22Rv1 (cell line): Measurements from ENCODE around the gene MAP4.
A peak's percentile ranks its signal among the peaks of the same experiment; 100 is the strongest.
"Not testable (repeated sequence)": the region's sequence is repeated elsewhere in the genome, so short reads cannot be mapped to it uniquely, and the experiment has no call there.

Experiments used
- H3K27ac ChIP-seq: fragments of 450-650 bp; 2 replicates; pipeline ENCODE4 v1.5.1; 2017
- CTCF ChIP-seq: fragments of 450-650 bp; IDR thresholded peaks from 2 replicates; pipeline ENCODE4 v1.5.1; 2017; ENCODE audit warnings: mild to moderate bottlenecking
- ZFX ChIP-seq: fragments of 450-650 bp; IDR thresholded peaks from 2 replicates; pipeline ENCODE4 v1.6.1; 2017; ENCODE audit warnings: antibody characterized with exemption, borderline replicate concordance

The MAP4 gene, protein sequence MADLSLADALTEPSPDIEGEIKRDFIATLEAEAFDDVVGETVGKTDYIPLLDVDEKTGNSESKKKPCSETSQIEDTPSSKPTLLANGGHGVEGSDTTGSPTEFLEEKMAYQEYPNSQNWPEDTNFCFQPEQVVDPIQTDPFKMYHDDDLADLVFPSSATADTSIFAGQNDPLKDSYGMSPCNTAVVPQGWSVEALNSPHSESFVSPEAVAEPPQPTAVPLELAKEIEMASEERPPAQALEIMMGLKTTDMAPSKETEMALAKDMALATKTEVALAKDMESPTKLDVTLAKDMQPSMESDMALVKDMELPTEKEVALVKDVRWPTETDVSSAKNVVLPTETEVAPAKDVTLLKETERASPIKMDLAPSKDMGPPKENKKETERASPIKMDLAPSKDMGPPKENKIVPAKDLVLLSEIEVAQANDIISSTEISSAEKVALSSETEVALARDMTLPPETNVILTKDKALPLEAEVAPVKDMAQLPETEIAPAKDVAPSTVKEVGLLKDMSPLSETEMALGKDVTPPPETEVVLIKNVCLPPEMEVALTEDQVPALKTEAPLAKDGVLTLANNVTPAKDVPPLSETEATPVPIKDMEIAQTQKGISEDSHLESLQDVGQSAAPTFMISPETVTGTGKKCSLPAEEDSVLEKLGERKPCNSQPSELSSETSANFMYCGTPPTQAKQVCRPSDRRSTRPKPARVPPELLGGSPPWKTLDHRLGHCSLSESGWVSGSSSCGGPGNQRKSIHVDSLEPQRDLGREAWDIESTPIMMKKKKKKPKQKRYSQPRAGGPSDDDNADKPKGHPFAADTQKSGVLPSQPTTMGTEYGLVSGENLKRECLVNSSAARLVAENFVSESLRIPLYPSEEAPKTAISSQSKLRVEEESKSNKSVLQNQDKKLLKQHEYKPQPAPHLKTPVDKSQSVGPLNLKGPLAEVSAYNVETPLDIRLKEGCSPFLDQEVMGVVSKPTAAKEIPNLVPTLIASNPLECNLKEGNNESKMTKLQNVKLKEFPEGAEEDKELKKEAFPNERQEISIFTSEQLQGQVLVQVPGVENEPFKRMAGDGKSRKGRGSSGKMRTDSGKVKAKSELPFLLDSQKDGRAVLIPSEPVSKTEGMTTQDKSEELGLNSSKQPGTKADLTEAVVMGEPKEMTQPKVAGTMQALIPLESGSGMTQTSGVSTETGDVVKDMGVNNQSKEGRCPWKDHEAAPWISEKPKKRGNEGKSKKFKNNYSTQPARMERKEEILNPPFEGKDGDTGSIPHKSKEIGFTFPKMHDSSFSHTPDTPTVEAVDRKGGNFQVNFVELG (N-terminal part only)

DNA sequence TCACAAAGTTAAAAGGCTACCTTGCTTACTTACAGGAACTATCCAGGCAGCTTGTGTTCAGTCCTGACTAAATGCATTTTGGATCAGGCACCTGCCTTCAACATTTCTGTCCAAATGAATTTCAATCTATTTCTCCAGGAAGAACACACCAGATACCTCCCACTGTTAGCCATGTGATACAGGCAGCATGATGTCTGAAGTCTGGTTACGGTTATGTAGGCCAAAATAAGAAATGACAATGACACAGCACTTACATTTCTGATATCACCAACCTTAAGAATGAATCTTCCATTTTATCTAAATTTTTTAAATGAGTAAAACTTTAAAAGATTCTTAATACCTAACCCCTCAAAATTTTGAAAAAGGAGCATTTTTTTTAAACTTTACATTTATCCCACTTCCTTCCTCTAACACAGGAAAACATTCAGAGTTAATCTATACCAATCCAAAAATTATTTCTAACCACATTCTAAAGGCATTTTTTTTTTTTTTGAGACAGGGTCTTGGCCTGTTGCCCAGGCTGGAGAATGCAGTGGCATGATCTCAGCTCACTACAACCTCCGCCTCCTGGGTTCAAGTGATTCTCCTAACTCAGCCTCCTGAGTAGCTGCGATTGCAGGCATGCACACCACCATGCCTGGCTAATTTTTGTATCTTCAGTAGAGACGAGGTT, at the start of gene MAP4:
MAP4 (minus strand) TSS at position 116 of the 673 bp plus-strand sequence. CDS start 17,556 bp downstream, outside the sequence.
- peak within 1 kb of the TSS; percentile 85 for H3K27ac ChIP-seq
- TF ChIP-seq ZFX, result no peak

- no peak for TF ChIP-seq ZFX
- no peak for TF ChIP-seq CTCF
- H3K27ac ChIP-seq, result no peak overlapping the region
These were observed 48.8 kb upstream of the MAP4 start for GRCh38 chr3:48065035-48065434.

DNA sequence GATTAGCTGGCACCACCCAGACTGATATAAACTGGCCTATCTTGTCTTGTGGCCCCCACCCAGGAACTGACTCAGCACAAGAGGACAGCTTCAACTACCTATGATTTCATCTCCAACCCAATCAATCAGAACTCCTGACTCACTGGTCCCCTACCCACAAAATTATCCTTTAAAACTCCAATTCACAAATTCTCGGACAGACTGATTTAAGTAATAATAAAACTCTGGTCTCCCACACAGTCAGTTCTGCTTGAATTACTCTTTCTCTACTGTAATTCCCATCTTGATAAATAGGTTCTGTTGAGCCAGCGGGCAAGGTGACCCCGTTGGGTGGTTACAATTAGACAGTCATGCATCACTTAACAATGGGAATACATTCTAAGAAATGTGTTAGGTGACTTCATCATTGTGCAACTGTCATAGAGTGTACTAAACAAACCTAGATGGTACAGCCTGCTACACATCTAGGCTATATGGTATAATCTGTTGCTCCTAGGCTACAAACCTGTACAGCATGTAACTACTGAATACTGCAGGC, 48.1 kb upstream of the MAP4 start:
- H3K27ac ChIP-seq, result no peak overlapping the region
- TF ChIP-seq CTCF (no peak), ZFX (no peak)

DNA sequence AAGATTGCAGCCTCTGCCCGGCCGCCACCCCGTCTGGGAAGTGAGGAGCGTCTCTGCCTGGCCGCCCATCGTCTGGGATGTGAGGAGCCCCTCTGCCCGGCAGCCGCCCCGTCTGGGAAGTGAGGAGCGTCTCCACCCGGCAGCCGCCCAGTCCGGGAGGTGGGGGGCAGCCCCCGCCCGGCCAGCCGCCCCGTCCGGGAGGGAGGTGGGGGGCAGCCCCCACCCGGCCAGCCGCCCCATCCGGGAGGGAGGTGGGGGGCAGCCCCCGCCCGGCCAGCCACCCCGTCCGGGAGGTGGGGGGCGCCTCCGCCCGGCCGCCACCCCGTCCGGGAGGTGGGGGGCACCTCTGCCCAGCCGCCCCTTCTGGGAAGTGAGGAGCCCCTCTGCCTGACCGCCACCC, 45.4 kb upstream of the MAP4 start:
- not testable (repeated sequence) for H3K27ac ChIP-seq

DNA sequence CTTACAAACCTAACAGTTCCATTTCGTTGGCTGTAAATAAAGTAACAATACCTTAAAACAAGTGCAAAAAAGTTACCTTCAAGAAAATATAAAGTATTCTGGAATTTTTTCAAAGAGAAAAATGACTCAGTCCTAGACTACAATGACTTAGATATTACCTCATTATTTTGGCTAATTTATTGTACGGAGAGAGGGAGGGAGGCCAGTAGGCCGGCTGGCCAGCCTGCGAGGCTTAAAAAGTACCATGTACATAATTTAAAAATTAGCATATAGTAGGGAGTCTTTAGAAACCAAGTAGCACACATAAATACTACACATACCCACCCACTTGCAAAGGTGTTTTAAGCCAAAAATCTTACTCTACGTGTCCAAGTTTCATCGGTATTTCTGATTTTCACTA, 41.9 kb upstream of the MAP4 start:
- no peak for TF ChIP-seq CTCF
- no peak for TF ChIP-seq ZFX
- H3K27ac ChIP-seq, result no peak overlapping the region

DNA sequence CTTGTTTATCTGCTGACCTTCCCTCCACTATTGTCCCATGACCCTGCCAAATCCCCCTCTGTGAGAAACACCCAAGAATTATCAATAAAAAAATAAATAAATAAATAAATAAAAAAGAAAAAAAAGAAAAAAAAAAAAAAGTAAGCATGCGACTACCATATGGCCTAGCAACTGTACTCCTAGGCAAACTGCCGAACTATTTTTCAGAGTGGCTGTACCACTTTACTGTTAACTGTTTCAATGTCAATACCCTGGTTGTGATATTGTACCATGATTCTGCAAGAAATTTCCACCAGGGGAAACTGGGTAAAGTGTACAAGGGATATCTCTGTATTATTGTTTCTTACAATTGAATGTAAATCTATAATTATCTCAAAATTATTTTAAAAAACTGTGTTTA, 41.3 kb upstream of the MAP4 start:
- TF ChIP-seq ZFX (no peak), CTCF (no peak)
- H3K27ac ChIP-seq, result no peak overlapping the region

DNA sequence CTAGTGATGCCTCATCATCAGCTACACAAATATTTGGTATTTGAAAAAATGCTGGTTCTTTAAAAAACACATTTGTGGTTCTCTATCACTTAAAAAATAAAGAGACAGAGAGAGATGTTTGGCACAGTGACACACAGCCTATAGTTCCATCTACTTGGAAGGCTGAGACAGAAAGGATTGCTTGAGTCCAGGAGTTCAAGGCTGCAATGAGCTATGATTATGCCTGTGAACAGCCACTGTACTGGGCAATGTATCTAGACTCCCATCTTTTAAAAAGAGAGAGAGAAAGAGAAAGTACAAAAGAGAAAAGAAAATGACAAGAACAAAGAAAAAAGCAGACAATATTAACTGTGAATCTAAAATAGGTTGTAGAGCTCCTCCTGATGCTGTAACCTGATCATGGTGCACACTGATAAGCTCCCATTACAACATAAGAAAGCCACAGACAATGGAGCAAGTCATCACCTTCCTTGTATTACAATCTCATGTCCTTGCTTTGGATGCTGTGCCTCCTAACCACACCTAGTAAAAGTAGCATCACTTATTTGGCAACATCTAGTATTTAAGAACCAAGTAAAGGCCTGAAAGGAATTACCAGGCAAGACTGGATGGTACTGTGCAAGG, 31.7 kb upstream of the MAP4 start:
- TF ChIP-seq ZFX (no peak), CTCF (no peak)
- H3K27ac ChIP-seq, result no peak overlapping the region; the same call in 1 of the 2 replicates
